HG03457 (cell line): ENCODE data around the gene PARVA.

Experiments used
- ATAC-seq: cut with Tn5 transposase; IDR thresholded peaks from one replicate; pipeline ENCODE4 v1.9.1; 2021; ENCODE audit warnings: moderate number of reproducible peaks; ENCODE audit not compliant: unreplicated experiment

The PARVA gene

GRCh38 chr11:12581923-12582322 lies 204.6 kb downstream of the PARVA start:
- no peak for ATAC-seq
